ENCODE data around the gene SYT5. TPM values are rescaled to one million over a fixed set of nuclear protein-coding genes. Genes with fewer than 3 reads are reported as not detected.

The SYT5 gene
- total RNA-seq, 1 experiment from 2014 or later = 4.5 TPM

- Histone ChIP-seq H3K79me2 (ENCODE audit: insufficient read depth, low read length) (no peaks in the 10 kb centered on the region), H3K9ac (ENCODE audit: extremely low read depth, insufficient read length, low read length) (no peak overlapping the region), H2BK20ac (ENCODE audit: low read depth, low read length, poor library complexity, severe bottlenecking) (no peak overlapping the region), H3K27ac (ENCODE audit: insufficient read length, low read depth, low read length) (no peak overlapping the region), H2BK15ac (ENCODE audit: low read depth, low read length) (no peak overlapping the region), H3K4me2 (ENCODE audit: insufficient read depth, insufficient read length, low read length) (no peak overlapping the region), H4K5ac (ENCODE audit: insufficient read length, low read depth, low read length) (no peak overlapping the region), H3K79me1 (ENCODE audit: insufficient read depth, low read depth, low read length, poor library complexity, severe bottlenecking) (no peaks in the 10 kb centered on the region), H2BK120ac (ENCODE audit: low read depth, low read length, poor library complexity, severe bottlenecking) (no peak overlapping the region), H3K18ac (ENCODE audit: insufficient read length, low read depth, low read length) (no peak overlapping the region), H3K9me3 (ENCODE audit: control insufficient read depth, low read depth, low read length) (no peaks in the 10 kb centered on the region), H3K56ac (ENCODE audit: insufficient read length, low read depth, low read length) (no peak overlapping the region), H4K91ac (ENCODE audit: insufficient read length, low read depth, low read length) (no peak overlapping the region), H4K8ac (replicated peaks; ENCODE audit: insufficient read length, low read depth, low read length) (no peak overlapping the region), H3K14ac (ENCODE audit: insufficient read depth, low read length) (no peak overlapping the region; the same call in 1 of the 2 replicates), H3K23me2 (ENCODE audit: insufficient read length, low read depth, low read length, poor library complexity, severe bottlenecking) (peaks cover 5% of the 10 kb centered on the region), H3T11ph (ENCODE audit: low read length) (no peak overlapping the region), H3K4ac (ENCODE audit: low read depth, low read length) (no peak overlapping the region), H4K20me1 (ENCODE audit: control insufficient read depth, insufficient read depth, insufficient read length) (no peaks in the 10 kb centered on the region), H3K23ac (ENCODE audit: insufficient read length, low read depth, low read length) (no peak overlapping the region), H2BK5ac (ENCODE audit: insufficient read length, low read length) (no peak overlapping the region), H2AK5ac (ENCODE audit: insufficient read length, low read length) (no peak overlapping the region), H2AFZ (ENCODE audit: low read length) (no peak overlapping the region), H2BK12ac (ENCODE audit: insufficient read length, low read depth, low read length) (no peak overlapping the region), H3K4me1 (ENCODE audit: insufficient read depth, low read length) (no peaks in the 10 kb centered on the region), H3K27me3 (ENCODE audit: insufficient read depth, low read length) (peaks cover 11% of the 10 kb centered on the region; the same call in 1 of the 2 replicates)
- peaks cover 76% of the 10 kb centered on the region for H3K27me3 Mint-ChIP-seq (ENCODE audit: low read depth)
- H3K4me1 Mint-ChIP-seq = peaks cover 9 to 20% of the 10 kb centered on the region in 2 experiments
- no CpG with 5 or more reads among the region's 20 CpGs for WGBS (ENCODE audit: extremely low coverage, insufficient read length, low lambda C conversion rate)
- no peak for DNase-seq
- no peak overlapping the region for H3K27ac Mint-ChIP-seq
- no peaks in the 10 kb centered on the region; a peak in 1 of 7 replicates for H3K36me3 Mint-ChIP-seq (ENCODE audit: insufficient read depth in 1 of 3, low read depth in 3 of 3)
- H3K9me3 Mint-ChIP-seq = peaks cover 0 to 2% of the 10 kb centered on the region in 2 experiments; a peak in 1 of 5 replicates
- TF ChIP-seq CTCF (conservative IDR thresholded peaks at IDR 0.05) = no peak
- no peak overlapping the region for H3K4me3 Mint-ChIP-seq
Measured at GRCh38 chr19:55181740-55182139, 1.7 kb upstream of the SYT5 start.

All from H9 (cell line).